SU-DHL-6 (cell line): ENCODE results near the gene COMMD9.

ENCODE experiments used
- CTCF ChIP-seq: fragments of 200-600 bp; sonication (generic); IDR thresholded peaks from one replicate; pipeline ENCODE4 v1.5.1; 2017; ENCODE audit warnings: antibody characterized with exemption, mild to moderate bottlenecking, low read length, moderate library complexity; ENCODE audit not compliant: insufficient read depth, poor library complexity, severe bottlenecking
- EZH2phosphoT487 ChIP-seq: fragments of 200-600 bp; sonication (generic), shearing (Covaris generic); conservative IDR thresholded peaks from 2 replicates; pipeline ENCODE4 v1.6.1; 2018; ENCODE audit warnings: mild to moderate bottlenecking, antibody characterized with exemption, low read length, moderate library complexity, mixed read lengths

- TF ChIP-seq CTCF (no peak), EZH2phosphoT487 (no peak)
Measured at GRCh38 chr11:36317992-36318391, 28.8 kb upstream of the COMMD9 start.
